HepG2 (cell line): ENCODE results near the gene TNNI2. TPM values are rescaled to one million over a fixed set of nuclear protein-coding genes. Genes with fewer than 3 reads are reported as not detected.

Experiments used
- FOXA1 ChIP-seq, 2 experiments: fragments of 450-650 bp in 1 of 2; sonication (generic) in 1 of 2; formaldehyde crosslinking in 1 of 2; IDR thresholded peaks; 2 replicates each; pipeline versions ENCODE4 v1.4.0 to v1.6.1; 2016 to 2020; ENCODE audit warnings: missing genetic modification reagents in 1 of 2
- FOXK2 ChIP-seq: fragments of 450-650 bp; IDR thresholded peaks from 2 replicates; pipeline ENCODE4 v1.6.1; 2016
- GLI4 ChIP-seq: sonication (generic); formaldehyde crosslinking; IDR thresholded peaks from 2 replicates; pipeline ENCODE4 v1.5.1; 2020; ENCODE audit warnings: missing genetic modification reagents, mild to moderate bottlenecking, moderate library complexity, borderline replicate concordance
- HNRNPL ChIP-seq: fragments of 200-400 bp; formaldehyde crosslinking; IDR thresholded peaks from 2 replicates; pipeline ENCODE4 v1.6.1; 2017; ENCODE audit warnings: mild to moderate bottlenecking, low read depth, low read length
- JDP2 ChIP-seq: sonication (generic); formaldehyde crosslinking; IDR thresholded peaks from 2 replicates; pipeline ENCODE4 v1.8.1; 2022; ENCODE audit warnings: missing genetic modification reagents, borderline replicate concordance
- KDM1A ChIP-seq: IDR thresholded peaks from 2 replicates; pipeline ENCODE4 v1.6.1; 2016; ENCODE audit warnings: missing compliant biosample characterization
- MBNL3 ChIP-seq: fragments of 250-450 bp; sonication (Bioruptor Pico); conservative IDR thresholded peaks from 2 replicates; pipeline ENCODE4 v1.8.0; 2022; ENCODE audit warnings: mild to moderate bottlenecking, inconsistent platforms
- MXD4 ChIP-seq: IDR thresholded peaks from 2 replicates; pipeline ENCODE4 v1.6.1; 2016; ENCODE audit warnings: mild to moderate bottlenecking, missing biosample characterization, missing genetic modification reagents
- SYNCRIP ChIP-seq: fragments of 200-400 bp; formaldehyde crosslinking; IDR thresholded peaks from 2 replicates; pipeline ENCODE4 v1.6.1; 2018; ENCODE audit warnings: mild to moderate bottlenecking, low read depth, low read length; ENCODE audit not compliant: insufficient read depth
- TFDP2 ChIP-seq: sonication (generic); formaldehyde crosslinking; IDR thresholded peaks from 2 replicates; pipeline ENCODE4 v1.4.0; 2020; ENCODE audit warnings: missing genetic modification reagents
- THAP9 ChIP-seq: sonication (generic); formaldehyde crosslinking; IDR thresholded peaks from 2 replicates; pipeline ENCODE4; 2020; ENCODE audit warnings: missing genetic modification reagents, mild to moderate bottlenecking, borderline replicate concordance
- XBP1 ChIP-seq: sonication (generic); formaldehyde crosslinking; IDR thresholded peaks from 2 replicates; pipeline ENCODE4 v1.5.0; 2020; ENCODE audit warnings: missing genetic modification reagents
- ZKSCAN8 ChIP-seq: IDR thresholded peaks from 2 replicates; pipeline ENCODE4 v1.6.1; 2016; ENCODE audit warnings: borderline replicate concordance, missing genetic modification reagents, missing compliant biosample characterization
- ZNF124 ChIP-seq: sonication (generic); formaldehyde crosslinking; IDR thresholded peaks from 2 replicates; pipeline ENCODE4 v1.4.0; 2020; ENCODE audit warnings: missing genetic modification reagents
- ZNF577 ChIP-seq: sonication (generic); formaldehyde crosslinking; IDR thresholded peaks from 2 replicates; pipeline ENCODE4 v1.4.0; 2020; ENCODE audit warnings: mild to moderate bottlenecking, low read depth, missing genetic modification reagents, borderline replicate concordance
- polyA plus RNA-seq, 8 experiments: library from polyadenylated mRNA; depleted of rRNA in 3 of 8; stranded (reverse) in 7 of 8; unstranded in 1 of 8; fragments of >200 nt; fragmentation: Illumina TruSeq in 4 of 8; extraction: Trizol in 4 of 8; gene quantifications; 2 replicates each; pipeline versions ENCODE4 v1.2.1 to v1.2.3, GENCODE V29; 2011 to 2016; ENCODE audit warnings: low read depth in 4 of 8, missing spikeins in 1 of 8, mixed read lengths in 1 of 8; ENCODE audit not compliant: insufficient read depth in 1 of 8
- total RNA-seq, 5 experiments: library from RNA; depleted of rRNA; stranded (reverse); fragments of >200 nt; fragmentation: Illumina TruSeq; extraction: Trizol; gene quantifications; 2 replicates each; pipeline ENCODE4 v1.2.3, GENCODE V29; 2016; ENCODE audit warnings: low read depth in 1 of 5
- TF ChIP-seq, protein P1 (sequence below): IDR thresholded peaks from 2 replicates; pipeline ENCODE4 v1.6.1; 2012; ENCODE audit warnings: low read length, improper control_type of control experiment
- TF ChIP-seq, protein P2 (sequence below): sonication (generic); formaldehyde crosslinking; IDR thresholded peaks from 2 replicates; pipeline ENCODE4 v1.9.0; 2022; ENCODE audit warnings: low read depth, missing genetic modification reagents

The TNNI2 gene
- total and polyA plus RNA-seq, 2 of the 13 experiments (the other 11 are each of a cell fraction or from before 2014, with no cell fraction given) = 7.2 to 12.0 TPM

DNA sequence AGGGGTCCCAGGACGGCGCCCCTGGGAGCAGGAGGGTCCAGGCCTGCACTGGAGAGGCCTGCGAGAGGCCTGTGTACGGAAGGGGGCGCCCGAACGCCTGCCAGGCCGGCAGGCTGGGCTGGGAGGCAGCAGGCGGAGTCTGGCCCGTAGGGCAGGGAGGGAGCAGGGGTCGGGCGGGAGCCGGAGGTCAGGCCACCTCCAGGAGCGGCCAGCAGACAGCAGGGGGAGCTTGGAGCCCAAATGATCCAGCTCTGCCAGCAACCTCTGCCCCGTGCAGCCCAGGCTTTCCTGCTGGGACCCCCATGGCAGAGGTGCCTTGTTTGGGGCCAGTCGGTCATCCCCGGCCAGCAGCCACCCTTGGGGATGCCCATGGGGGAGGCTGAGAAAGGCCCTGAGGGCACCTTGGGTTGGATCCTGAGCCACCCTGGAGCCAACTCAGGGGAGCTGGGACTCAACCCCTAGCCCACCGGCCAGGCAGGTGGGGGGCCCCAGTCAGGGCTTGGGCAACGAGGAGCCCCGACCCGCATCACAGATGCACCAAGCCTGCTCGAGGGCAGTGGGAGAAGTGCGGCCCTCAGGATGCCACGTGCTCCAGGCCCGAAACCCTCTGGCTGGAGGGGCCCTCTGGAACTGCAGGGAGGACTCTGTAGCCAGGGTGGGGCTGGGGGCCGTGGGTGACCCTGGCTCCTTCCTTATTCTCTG lies 13.6 kb upstream of the TNNI2 start (continued):
- TF ChIP-seq, protein P1, sequence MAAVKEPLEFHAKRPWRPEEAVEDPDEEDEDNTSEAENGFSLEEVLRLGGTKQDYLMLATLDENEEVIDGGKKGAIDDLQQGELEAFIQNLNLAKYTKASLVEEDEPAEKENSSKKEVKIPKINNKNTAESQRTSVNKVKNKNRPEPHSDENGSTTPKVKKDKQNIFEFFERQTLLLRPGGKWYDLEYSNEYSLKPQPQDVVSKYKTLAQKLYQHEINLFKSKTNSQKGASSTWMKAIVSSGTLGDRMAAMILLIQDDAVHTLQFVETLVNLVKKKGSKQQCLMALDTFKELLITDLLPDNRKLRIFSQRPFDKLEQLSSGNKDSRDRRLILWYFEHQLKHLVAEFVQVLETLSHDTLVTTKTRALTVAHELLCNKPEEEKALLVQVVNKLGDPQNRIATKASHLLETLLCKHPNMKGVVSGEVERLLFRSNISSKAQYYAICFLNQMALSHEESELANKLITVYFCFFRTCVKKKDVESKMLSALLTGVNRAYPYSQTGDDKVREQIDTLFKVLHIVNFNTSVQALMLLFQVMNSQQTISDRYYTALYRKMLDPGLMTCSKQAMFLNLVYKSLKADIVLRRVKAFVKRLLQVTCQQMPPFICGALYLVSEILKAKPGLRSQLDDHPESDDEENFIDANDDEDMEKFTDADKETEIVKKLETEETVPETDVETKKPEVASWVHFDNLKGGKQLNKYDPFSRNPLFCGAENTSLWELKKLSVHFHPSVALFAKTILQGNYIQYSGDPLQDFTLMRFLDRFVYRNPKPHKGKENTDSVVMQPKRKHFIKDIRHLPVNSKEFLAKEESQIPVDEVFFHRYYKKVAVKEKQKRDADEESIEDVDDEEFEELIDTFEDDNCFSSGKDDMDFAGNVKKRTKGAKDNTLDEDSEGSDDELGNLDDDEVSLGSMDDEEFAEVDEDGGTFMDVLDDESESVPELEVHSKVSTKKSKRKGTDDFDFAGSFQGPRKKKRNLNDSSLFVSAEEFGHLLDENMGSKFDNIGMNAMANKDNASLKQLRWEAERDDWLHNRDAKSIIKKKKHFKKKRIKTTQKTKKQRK = no peak
- no peak for TF ChIP-seq ZNF577 (CRISPR knock-in tag)
- no peak for TF ChIP-seq FOXA1 (IDR thresholded peaks at IDR 0.05)
- TF ChIP-seq FOXA1 (CRISPR knock-in tag; IDR thresholded peaks at IDR 0.05) = peak; percentile 64
- TF ChIP-seq MBNL3 (CRISPR knock-in tag) = no peak
- TF ChIP-seq MXD4 (CRISPR knock-in tag) = no peak
- no peak for TF ChIP-seq SYNCRIP
- TF ChIP-seq, protein P2, sequence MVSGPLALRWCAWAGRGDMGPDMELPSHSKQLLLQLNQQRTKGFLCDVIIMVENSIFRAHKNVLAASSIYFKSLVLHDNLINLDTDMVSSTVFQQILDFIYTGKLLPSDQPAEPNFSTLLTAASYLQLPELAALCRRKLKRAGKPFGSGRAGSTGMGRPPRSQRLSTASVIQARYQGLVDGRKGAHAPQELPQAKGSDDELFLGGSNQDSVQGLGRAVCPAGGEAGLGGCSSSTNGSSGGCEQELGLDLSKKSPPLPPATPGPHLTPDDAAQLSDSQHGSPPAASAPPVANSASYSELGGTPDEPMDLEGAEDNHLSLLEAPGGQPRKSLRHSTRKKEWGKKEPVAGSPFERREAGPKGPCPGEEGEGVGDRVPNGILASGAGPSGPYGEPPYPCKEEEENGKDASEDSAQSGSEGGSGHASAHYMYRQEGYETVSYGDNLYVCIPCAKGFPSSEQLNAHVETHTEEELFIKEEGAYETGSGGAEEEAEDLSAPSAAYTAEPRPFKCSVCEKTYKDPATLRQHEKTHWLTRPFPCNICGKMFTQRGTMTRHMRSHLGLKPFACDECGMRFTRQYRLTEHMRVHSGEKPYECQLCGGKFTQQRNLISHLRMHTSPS (CRISPR knock-in tag) = no peak
- peak; percentile 86 for TF ChIP-seq HNRNPL
- no peak for TF ChIP-seq FOXK2
- no peak for TF ChIP-seq KDM1A (CRISPR knock-in tag)
- no peak for TF ChIP-seq THAP9 (CRISPR knock-in tag)
- peak; percentile 89; the same call in 1 of the 2 replicates for TF ChIP-seq GLI4
- peak; percentile 56; the same call in 1 of the 2 replicates for TF ChIP-seq TFDP2
- TF ChIP-seq JDP2 = no peak
- no peak; the same call in 1 of the 2 replicates for TF ChIP-seq ZKSCAN8 (CRISPR knock-in tag)
- TF ChIP-seq XBP1 (CRISPR knock-in tag) = no peak
- peak; percentile 73; the same call in 1 of the 2 replicates for TF ChIP-seq ZNF124 (CRISPR knock-in tag)
